ENCODE data around the gene SYT4. TPM values are rescaled to one million over a fixed set of nuclear protein-coding genes. Genes with fewer than 3 reads are reported as not detected.

The SYT4 gene
- polyA plus RNA-seq, 5 donors: 0.55 to 1.3 (median 0.91) TPM

DNA sequence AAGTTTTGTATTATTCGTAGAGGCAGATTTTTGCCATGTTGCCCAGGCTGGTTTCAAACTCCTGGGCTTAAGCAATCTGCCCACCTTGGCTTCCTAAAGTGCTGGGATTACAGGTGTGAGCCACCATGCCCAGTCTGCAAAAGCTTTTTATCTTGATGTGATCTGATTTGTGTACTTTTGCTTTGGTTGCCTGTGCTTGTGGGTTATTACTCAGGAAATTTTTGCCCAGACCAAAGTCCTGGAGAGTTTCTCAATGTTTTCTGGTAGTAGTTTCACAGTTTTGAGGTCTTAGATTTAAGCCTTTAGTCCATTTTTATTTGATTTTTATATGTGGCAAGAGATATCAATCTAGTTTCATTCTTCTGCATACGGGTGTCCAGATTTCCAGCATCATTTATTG is 42.4 kb downstream of the SYT4 start:
- no peak for DNase-seq

DNA sequence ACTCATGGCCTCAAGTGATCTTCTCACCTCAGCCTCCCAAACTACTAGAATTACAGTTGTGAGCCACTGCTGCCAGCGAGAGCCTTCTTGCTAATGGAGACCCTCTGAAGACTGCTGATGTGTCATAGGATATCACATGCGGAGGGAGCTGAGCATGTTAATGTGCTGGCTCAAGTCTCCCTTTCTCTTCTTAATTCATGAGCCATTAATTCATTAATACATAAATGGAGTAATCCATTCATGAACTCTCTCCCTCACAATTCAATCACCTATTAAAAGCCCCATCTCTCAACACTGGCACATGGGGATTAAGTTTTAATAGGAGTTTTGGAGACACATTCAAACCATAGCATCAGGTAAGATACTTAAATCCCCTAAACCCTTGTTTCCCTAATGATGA is 54.8 kb downstream of the SYT4 start:
- DNase-seq: no peak

DNA sequence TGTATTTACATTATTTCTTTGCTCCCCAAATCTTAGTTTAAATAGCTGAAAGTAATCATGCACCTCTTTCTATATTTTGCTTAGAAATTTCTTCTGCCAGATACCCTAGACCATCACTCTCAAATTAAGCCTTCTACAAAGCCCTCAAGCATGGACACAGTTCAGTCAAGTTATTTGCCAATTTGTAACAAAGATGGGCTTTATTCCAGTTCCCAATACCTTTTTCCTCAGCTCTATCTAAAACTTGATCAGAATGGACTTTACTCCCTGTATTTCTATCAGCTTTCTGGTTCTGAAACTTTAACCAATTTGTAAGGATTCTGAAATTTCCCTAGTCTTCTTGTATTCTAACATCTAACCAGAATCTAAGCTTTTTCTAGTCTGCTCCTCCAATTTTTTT is 56.6 kb downstream of the SYT4 start:
- DNase-seq: no peak

Other genes with a start within 250 kb of the SYT4 start
- gene RIT2, start 161.8 kb downstream of the SYT4 start, polyA plus RNA-seq (ENCODE audit: insufficient read depth in 1 of 5, insufficient read length in 5 of 5, low replicate concordance in 1 of 5): not detected

Data from right lung (tissue), 5 donors.